ENCODE measurements around the gene DPP9.
"Not testable (repeated sequence)": the region's sequence is repeated elsewhere in the genome, so short reads cannot be mapped to it uniquely, and the experiment has no call there.

The DPP9 gene

GRCh38 chr19:4730740-4731171, 7.1 kb upstream of the DPP9 start:
- no peak overlapping the region for H2AFZ ChIP-seq (ENCODE audit: low read depth, low read length)
- H3K4me1 ChIP-seq (ENCODE audit: insufficient read depth, low read length): no peaks in the 10 kb centered on the region
- no peaks in the 10 kb centered on the region for H3K9me3 ChIP-seq (ENCODE audit: low read length)
- H3K4me3 ChIP-seq (ENCODE audit: low read length): no peak overlapping the region
- H3K27me3 ChIP-seq (ENCODE audit: insufficient read depth, low read length): no peaks in the 10 kb centered on the region
- no peaks in the 10 kb centered on the region for H3K36me3 ChIP-seq (ENCODE audit: insufficient read depth, low read length)

DNA sequence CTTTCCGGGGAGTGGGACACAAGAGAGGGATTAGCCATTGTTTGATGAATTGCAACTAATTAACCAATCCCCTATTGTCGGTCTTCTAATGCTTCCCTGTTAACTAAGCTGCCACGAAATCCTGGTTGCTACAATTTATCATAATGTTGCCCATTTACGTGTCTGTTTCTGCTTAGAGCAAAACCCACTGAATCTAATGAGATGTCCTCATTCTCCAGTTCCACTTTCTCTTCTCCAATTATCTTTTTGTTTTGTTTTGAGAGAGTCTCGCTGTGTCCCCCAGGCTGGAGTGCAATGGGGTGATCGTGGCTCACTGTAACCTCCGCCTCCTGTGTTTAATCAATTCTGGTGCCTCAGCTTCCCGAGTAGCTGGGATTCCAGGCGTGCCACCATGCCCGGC, 5.2 kb upstream of the DPP9 start:
- Histone ChIP-seq H3K36me3 (ENCODE audit: insufficient read depth, low read length) (no peaks in the 10 kb centered on the region), H3K4me1 (ENCODE audit: insufficient read depth, low read length) (no peaks in the 10 kb centered on the region), H3K4me3 (ENCODE audit: low read length) (no peak overlapping the region), H2AFZ (ENCODE audit: low read depth, low read length) (no peak overlapping the region), H3K9me3 (ENCODE audit: low read length) (no peaks in the 10 kb centered on the region), H3K27me3 (ENCODE audit: insufficient read depth, low read length) (no peaks in the 10 kb centered on the region)

DNA sequence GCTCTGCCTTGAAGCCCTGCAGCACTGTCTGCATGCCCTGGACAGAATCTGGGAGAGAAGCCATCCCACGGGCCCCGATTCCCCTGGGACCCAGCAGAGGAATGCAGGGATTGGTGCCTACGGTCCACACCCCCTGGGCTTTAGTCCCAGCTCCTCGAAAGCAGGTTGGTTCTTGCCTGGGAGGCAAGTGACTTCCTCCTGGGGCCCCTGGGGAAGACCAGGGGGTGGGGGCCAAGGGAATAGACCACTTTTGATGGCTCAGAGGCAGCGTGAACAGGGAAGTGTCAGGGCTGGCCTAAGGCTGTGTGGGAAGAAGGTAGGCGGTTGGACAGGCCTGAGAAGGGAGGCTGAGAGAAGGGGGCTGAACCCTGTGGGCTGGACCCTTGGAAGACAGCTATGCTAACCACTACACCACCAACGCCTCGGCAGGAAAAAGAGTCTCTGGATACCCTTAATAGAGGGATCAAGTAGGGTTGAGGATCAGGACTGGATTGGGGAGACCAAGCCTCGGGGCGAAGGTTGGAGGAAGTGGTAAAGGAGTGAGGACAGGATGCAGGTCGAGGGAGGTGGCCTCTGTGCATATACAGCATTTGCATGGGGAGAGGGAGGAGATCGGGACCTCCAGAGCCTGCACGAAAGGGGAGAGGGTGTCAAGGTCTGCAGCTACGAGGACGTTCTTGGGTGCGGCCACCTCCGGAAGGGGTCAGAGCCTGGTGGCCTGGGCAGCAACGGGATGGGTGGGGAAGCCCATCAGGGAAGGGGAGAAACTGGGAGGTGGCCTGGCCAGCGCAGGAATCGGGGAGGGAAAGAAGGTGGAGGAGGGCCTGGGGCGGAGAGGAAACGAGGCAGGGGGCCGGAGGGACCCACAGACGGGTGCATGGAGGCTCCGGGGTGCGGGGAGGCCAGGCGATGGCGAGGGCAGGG, 709 bp downstream of the DPP9 start:
- no peaks in the 10 kb centered on the region for H3K9me3 ChIP-seq (ENCODE audit: low read length)
- peaks cover 18% of the 10 kb centered on the region for H3K36me3 ChIP-seq (ENCODE audit: insufficient read depth, low read length)
- peaks cover 18% of the 10 kb centered on the region for H3K4me1 ChIP-seq (ENCODE audit: insufficient read depth, low read length)
- peak overlapping the region; percentile 23 for H2AFZ ChIP-seq (ENCODE audit: low read depth, low read length)
- H3K27me3 ChIP-seq (ENCODE audit: insufficient read depth, low read length): no peaks in the 10 kb centered on the region
- peak overlapping the region; percentile 96 for H3K4me3 ChIP-seq (ENCODE audit: low read length)

- H3K4me3 ChIP-seq (ENCODE audit: low read length): no peak overlapping the region
- no peak overlapping the region for H2AFZ ChIP-seq (ENCODE audit: low read depth, low read length)
- H3K9me3 ChIP-seq (ENCODE audit: low read length): no peaks in the 10 kb centered on the region
- H3K36me3 ChIP-seq (ENCODE audit: insufficient read depth, low read length): peaks cover 33% of the 10 kb centered on the region
- peaks cover 18% of the 10 kb centered on the region for H3K4me1 ChIP-seq (ENCODE audit: insufficient read depth, low read length)
- no peaks in the 10 kb centered on the region for H3K27me3 ChIP-seq (ENCODE audit: insufficient read depth, low read length)
Measured at GRCh38 chr19:4721196-4721595, 2.4 kb downstream of the DPP9 start.

GRCh38 chr19:4720037-4720700, 3.5 kb downstream of the DPP9 start:
- Histone ChIP-seq H3K36me3 (ENCODE audit: insufficient read depth, low read length) (peaks cover 41% of the 10 kb centered on the region), H3K4me3 (ENCODE audit: low read length) (no peak overlapping the region), H2AFZ (ENCODE audit: low read depth, low read length) (no peak overlapping the region), H3K4me1 (ENCODE audit: insufficient read depth, low read length) (peaks cover 18% of the 10 kb centered on the region), H3K9me3 (ENCODE audit: low read length) (no peaks in the 10 kb centered on the region), H3K27me3 (ENCODE audit: insufficient read depth, low read length) (no peaks in the 10 kb centered on the region)

DNA sequence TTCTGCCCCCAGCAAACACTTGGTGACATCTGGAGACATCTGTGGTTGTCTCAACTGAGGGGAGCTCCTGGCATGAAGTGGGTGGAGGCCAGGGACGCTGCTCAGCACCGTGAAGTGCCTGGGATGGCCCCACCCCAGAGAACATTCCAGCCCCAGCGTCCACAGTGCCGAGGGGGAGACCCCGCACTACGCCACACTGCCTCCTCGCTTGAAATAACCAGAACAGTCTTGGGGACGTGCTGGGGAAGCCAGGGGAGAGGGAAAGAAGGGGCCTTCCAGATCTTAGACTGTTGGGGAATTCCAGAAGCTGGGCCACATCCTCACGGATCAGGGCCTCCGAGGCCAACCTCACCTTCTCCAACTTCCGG, 4.2 kb downstream of the DPP9 start:
- Histone ChIP-seq H3K36me3 (ENCODE audit: insufficient read depth, low read length) (peaks cover 45% of the 10 kb centered on the region), H3K27me3 (ENCODE audit: insufficient read depth, low read length) (no peaks in the 10 kb centered on the region), H3K4me1 (ENCODE audit: insufficient read depth, low read length) (peaks cover 18% of the 10 kb centered on the region), H3K4me3 (ENCODE audit: low read length) (no peak overlapping the region), H3K9me3 (ENCODE audit: low read length) (no peaks in the 10 kb centered on the region), H2AFZ (ENCODE audit: low read depth, low read length) (no peak overlapping the region)

DNA sequence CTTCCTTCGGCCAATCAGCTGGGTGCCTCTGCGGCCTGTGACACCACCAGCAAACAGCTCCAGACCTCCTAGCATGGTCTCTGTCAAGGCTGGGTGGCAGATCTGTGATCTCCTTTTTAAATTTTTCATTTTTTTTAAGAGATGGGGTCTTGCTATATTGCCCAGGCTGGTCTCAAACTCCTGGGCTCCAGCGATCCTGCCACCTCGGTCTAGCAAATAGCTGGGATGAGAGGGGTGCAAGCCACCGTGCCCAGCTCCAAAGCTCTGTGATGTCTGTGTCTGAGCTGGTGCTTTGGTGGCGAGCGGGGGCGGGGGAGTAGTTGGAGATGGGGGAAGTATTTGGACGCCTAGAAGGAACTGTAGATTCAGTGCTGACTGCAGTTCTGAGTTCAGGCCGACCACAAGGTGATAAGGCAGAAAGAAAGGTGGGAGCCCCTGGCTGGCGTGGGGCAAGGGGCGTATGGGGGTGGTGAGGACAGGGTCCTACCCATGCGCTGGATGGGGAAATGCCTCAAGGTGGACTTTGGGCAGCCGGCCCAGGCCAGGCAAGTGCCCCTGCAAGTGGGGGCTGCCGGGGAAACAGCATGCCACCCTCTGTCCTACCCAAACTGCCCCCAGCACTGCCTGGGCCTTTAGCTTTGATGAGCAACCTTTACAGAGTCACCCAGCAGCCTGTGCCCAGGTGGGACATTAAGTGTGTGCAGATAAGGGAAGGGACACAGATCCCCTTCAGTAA, 5.5 kb downstream of the DPP9 start:
- Histone ChIP-seq H3K36me3 (ENCODE audit: insufficient read depth, low read length) (peaks cover 57% of the 10 kb centered on the region), H2AFZ (ENCODE audit: low read depth, low read length) (no peak overlapping the region), H3K4me3 (ENCODE audit: low read length) (no peak overlapping the region), H3K9me3 (ENCODE audit: low read length) (no peaks in the 10 kb centered on the region), H3K4me1 (ENCODE audit: insufficient read depth, low read length) (peaks cover 16% of the 10 kb centered on the region), H3K27me3 (ENCODE audit: insufficient read depth, low read length) (no peaks in the 10 kb centered on the region)

- Histone ChIP-seq H3K4me1 (ENCODE audit: insufficient read depth, low read length) (peaks cover 9% of the 10 kb centered on the region), H3K4me3 (ENCODE audit: low read length) (no peak overlapping the region), H2AFZ (ENCODE audit: low read depth, low read length) (no peak overlapping the region), H3K9me3 (ENCODE audit: low read length) (no peaks in the 10 kb centered on the region), H3K27me3 (ENCODE audit: insufficient read depth, low read length) (no peaks in the 10 kb centered on the region), H3K36me3 (ENCODE audit: insufficient read depth, low read length) (peaks cover 65% of the 10 kb centered on the region)
Measured at GRCh38 chr19:4717191-4717965, 6.3 kb downstream of the DPP9 start.

GRCh38 chr19:4715529-4716221, 8.0 kb downstream of the DPP9 start:
- H2AFZ ChIP-seq (ENCODE audit: low read depth, low read length): no peak overlapping the region
- H3K4me1 ChIP-seq (ENCODE audit: insufficient read depth, low read length): no peaks in the 10 kb centered on the region
- H3K36me3 ChIP-seq (ENCODE audit: insufficient read depth, low read length): peaks cover 75% of the 10 kb centered on the region
- no peaks in the 10 kb centered on the region for H3K9me3 ChIP-seq (ENCODE audit: low read length)
- H3K27me3 ChIP-seq (ENCODE audit: insufficient read depth, low read length): no peaks in the 10 kb centered on the region
- no peak overlapping the region for H3K4me3 ChIP-seq (ENCODE audit: low read length)

- not testable (repeated sequence) for H3K4me3 ChIP-seq (ENCODE audit: low read length); H3K4me1 ChIP-seq (ENCODE audit: insufficient read depth, low read length); H2AFZ ChIP-seq (ENCODE audit: low read depth, low read length); H3K9me3 ChIP-seq (ENCODE audit: low read length); H3K27me3 ChIP-seq (ENCODE audit: insufficient read depth, low read length)
- peaks cover 80% of the 10 kb centered on the region for H3K36me3 ChIP-seq (ENCODE audit: insufficient read depth, low read length)
Measured at GRCh38 chr19:4715178-4715528, 8.5 kb downstream of the DPP9 start.

- Histone ChIP-seq H3K4me1 (ENCODE audit: insufficient read depth, low read length) (no peaks in the 10 kb centered on the region), H2AFZ (ENCODE audit: low read depth, low read length) (no peak overlapping the region), H3K9me3 (ENCODE audit: low read length) (no peaks in the 10 kb centered on the region), H3K36me3 (ENCODE audit: insufficient read depth, low read length) (peaks cover 85% of the 10 kb centered on the region), H3K4me3 (ENCODE audit: low read length) (no peak overlapping the region), H3K27me3 (ENCODE audit: insufficient read depth, low read length) (no peaks in the 10 kb centered on the region)
Measured at GRCh38 chr19:4714016-4714415, 9.6 kb downstream of the DPP9 start.

DNA sequence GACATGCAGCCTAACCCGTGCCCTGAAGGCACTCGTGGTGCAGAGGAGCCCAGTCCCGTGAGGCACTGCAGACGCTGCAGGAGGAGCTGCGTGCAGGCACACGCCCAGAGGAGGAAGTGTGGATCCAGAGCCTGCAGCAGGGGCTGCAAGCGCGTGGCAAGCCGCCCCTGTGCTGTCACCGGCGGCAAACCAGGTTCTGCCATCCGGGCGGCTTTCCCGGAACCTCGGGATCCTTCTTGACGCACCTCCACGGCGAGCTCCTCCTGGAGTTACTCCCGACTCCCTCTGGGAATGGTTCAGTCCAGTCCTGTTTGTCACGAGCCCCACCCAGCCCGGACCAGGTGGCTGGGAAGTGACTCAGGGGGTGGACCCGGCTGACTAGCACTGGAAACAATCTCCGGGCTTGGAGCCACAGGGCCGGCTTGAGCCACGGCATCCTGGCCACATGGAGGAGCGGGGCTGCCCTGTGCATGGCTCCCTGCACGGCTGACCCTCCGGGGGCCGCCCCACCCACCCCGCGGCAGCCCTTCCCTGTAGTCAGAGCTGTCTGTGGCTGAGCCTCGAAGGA, 10.2 kb downstream of the DPP9 start:
- H3K4me1 ChIP-seq (ENCODE audit: insufficient read depth, low read length): no peaks in the 10 kb centered on the region
- H3K27me3 ChIP-seq (ENCODE audit: insufficient read depth, low read length): no peaks in the 10 kb centered on the region
- no peaks in the 10 kb centered on the region for H3K9me3 ChIP-seq (ENCODE audit: low read length)
- no peak overlapping the region for H3K4me3 ChIP-seq (ENCODE audit: low read length)
- H3K36me3 ChIP-seq (ENCODE audit: insufficient read depth, low read length): peaks cover 80% of the 10 kb centered on the region
- H2AFZ ChIP-seq (ENCODE audit: low read depth, low read length): no peak overlapping the region
